Skin of body (tissue), 2 donors: ENCODE data around the gene HSF4. TPM values are rescaled to one million over a fixed set of nuclear protein-coding genes. Genes with fewer than 3 reads are reported as not detected.
"Not testable (repeated sequence)": the region's sequence is repeated elsewhere in the genome, so short reads cannot be mapped to it uniquely, and the experiment has no call there.

Source experiments
- DNase-seq: peaks from one replicate; lab custom pipeline; 2025; lab: John Stamatoyannopoulos, UW
- total RNA-seq: library from RNA; depleted of rRNA; stranded (reverse); fragments of >200 nt; gene quantifications from one replicate; pipeline ENCODE4 v1.2.3, GENCODE V29; 2014

Gene HSF4, protein sequence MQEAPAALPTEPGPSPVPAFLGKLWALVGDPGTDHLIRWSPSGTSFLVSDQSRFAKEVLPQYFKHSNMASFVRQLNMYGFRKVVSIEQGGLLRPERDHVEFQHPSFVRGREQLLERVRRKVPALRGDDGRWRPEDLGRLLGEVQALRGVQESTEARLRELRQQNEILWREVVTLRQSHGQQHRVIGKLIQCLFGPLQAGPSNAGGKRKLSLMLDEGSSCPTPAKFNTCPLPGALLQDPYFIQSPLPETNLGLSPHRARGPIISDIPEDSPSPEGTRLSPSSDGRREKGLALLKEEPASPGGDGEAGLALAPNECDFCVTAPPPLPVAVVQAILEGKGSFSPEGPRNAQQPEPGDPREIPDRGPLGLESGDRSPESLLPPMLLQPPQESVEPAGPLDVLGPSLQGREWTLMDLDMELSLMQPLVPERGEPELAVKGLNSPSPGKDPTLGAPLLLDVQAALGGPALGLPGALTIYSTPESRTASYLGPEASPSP
- total RNA-seq, result 14.3 TPM

- no peak for DNase-seq
Observed at GRCh38 chr16:67164599-67165061, at the start of gene HSF4. HSF4 (plus strand) TSS chr16:67164745; CDS start chr16:67164812, 67 bp downstream.

DNA sequence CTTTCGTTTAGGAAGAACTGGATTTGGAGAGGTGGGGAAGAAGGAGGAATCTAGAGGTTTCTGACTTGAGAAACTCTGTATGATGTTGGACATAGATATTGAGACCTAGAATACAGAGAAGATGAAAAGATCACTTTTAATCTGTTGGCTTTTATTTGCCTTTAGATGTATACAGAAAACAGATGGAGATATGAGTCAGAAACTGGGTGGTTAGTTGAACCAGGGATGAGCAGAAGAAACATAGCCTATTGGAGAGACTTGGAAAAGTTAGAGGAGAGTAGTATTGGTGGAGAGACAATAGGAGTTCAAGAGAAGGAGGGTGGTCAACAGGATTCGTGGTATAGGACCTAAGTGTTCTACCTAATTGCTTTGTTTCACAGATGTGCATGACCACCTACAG lies 49.8 kb upstream of the HSF4 start:
- DNase-seq, result no peak

- no peak for DNase-seq
Observed at GRCh38 chr16:67115639-67116038, 48.9 kb upstream of the HSF4 start.

DNA sequence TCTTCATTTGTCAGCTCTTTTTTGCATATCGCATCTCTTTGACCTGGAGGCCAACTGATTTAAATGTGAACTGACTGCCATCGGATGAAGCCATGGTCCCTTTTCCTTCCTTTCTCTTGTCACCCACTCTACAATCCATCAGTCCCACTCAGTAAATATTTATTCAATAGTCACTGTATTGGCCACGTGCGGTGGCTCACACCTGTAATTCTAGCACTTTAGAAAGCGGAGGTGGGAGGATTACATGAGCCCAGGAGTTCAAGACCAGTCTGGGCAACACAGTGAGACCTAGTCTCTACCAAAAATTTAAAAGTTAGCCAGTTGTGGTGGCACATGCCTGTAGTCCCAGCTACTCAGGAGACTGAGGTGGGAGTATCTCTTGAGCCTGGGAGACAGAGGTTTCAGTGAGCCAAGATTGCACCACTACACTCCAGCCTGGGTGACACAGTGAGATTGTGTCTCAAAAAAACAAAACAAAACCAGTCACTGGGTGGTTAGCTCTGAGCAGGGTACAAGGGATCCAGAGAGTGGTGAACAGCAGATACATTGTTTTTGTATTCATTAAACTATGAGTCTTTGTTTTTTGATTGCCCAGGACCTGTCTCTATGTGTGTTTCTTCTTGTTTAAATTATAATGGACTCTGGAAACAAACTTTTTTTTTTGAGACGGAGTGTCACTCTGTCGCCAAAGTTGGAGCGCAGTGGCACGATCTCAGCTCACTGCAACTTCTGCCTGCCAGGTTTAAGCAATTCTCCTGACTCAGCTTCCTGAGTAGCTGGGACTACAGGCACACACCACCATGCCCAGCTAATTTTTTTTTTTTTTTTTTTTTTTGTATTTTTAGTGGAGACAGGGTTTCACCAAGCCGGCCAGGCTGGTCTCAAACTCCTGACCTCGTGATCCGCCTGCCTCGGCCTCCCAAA lies 47.9 kb upstream of the HSF4 start:
- no peak for DNase-seq

- no peak for DNase-seq
Observed at GRCh38 chr16:67117716-67118115, 46.8 kb upstream of the HSF4 start.

GRCh38 chr16:67120025-67120424 lies 44.5 kb upstream of the HSF4 start:
- DNase-seq, result no peak

GRCh38 chr16:67122799-67123198 lies 41.7 kb upstream of the HSF4 start:
- DNase-seq, result not testable (repeated sequence)

DNA sequence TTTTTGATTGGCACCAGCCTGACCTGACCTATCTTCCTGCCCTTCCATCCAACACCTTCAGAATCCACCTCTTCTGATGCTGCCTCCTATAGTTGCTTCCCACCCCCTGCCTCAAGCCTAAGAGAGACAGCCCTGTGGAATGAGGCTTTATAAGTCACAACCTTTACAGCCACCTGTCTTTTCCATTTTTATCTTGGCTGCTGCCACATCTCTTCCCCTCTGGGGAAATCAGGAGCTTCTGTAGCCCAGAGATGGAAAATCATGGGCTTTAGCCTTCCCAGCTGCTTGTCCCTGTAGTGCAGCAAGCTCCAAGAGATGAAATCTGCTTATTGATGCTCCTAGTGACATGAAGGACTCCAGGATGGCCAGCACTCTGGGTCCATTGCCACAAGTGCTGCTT lies 36.1 kb upstream of the HSF4 start:
- DNase-seq, result no peak

DNA sequence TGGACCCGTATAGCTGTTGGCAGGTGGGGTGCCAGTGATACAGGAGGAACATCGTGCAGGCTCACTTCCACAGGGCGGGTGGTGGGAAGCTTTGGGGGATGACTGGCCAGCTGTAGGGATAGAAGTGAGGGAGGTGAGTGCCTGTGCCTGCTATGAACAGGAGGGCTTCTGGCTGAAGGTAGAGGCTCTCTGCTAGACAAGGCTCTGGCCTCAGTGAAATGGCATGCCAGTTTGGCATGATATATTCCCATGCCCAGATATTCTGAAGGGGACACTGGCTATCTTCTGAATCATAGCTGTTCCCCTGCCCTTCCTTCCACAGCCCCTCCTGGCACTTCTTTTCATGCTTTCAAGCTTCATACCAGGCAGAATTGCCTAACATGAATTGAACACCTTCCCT lies 35.7 kb upstream of the HSF4 start:
- no peak for DNase-seq

- no peak for DNase-seq
Observed at GRCh38 chr16:67129422-67129821, 35.1 kb upstream of the HSF4 start.

- no peak for DNase-seq
Observed at GRCh38 chr16:67137605-67138004, 26.9 kb upstream of the HSF4 start.

- no peak for DNase-seq
Observed at GRCh38 chr16:67141391-67141790, 23.2 kb upstream of the HSF4 start.

DNA sequence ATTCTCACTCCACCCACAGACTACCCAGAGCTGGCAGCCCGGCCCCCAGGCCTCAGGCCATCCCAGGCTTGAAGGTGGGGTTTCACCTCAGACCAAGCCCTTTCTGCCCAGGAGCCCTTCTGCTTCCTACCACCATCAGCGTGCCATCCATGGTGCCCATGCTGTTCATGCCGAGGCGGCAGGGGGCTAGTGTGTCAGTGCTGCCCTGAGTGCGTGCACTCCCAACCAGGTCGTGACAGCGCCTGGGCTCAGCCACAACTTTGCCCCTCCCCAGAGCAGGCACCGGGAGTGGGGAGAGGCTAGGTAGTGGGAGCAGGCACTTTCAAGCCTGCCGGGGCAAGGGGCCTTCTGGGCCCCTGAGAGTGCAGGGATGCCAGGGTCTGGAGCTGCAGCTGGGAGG lies 22.2 kb upstream of the HSF4 start:
- no peak for DNase-seq

DNA sequence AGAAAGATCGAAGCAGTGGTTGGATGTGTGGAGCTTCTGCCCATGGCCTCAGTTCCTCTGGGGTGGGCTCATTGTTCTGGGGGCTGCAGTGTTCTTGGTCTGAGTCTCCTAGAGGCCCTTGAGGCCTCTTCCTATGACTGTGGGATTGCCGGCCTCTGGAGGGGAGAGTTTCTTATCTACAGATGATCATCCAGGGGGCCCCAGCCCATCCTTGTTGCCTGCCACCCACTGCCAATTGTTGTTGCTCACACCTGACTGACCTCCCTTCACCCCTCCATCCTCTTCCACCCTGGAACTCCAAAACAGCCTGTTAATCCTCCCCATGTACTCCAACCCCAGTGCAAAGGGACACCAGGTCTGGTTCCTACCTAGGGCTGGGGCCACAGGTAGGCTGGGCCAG lies 19.6 kb upstream of the HSF4 start:
- DNase-seq, result no peak

DNA sequence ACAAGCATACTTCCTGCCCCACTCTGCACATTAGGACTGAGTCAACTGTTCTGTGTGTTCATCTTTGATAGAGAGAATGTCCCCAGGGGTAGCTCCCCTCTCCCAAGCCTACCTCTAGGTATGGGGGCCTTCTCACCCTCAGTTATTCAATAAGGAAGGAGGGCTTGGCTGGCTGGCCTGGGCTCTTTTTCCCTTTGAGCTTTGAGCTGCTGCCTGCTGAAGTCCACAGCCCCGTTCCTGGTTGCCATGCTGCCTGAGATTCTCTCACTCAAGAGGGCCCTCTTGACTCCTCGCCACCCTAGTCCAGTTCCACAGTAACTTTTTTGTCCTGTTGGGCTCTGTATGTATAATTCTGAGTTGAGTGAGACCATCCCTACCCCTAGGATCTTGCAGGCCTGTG lies 18.8 kb upstream of the HSF4 start:
- DNase-seq, result no peak

DNA sequence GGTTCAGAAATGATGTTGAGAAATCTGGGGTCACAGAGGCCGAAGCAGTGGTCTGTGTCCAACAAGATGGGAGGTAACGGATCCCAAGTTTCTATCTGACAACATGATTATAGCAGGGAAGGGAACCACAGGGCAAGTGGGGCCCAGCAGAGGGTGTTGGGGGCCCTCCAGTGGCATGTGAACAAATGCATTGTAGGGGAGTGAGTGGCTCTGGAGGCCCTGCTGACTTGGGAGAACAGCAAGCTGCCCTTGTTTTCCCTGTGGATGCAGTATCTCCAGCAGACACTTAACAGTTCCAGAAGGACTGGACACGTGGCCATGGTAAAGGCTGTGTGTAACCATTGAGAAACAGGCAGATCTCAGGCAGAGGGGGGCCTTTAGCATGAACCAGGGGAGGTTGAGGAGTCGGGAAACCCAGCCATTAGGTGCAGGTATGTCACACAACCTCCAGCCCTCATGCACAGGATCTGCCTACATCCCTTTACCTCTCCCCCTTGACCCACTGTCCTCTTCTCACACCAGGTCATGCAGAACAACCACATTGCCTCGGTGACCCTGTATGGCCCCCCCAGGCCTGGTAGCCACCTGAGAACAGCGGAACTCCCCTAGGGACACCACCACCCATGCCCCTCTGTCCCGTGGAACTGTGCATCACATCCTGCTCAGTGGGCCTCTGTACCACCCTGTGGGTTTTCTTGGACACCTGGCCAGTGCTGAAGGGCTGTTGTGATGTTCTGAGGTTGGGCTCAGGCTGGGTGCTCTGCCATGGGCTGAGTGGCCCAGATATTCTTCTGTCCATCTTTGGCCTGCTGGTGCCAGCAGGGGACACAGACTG lies 17.8 kb upstream of the HSF4 start:
- no peak for DNase-seq

DNA sequence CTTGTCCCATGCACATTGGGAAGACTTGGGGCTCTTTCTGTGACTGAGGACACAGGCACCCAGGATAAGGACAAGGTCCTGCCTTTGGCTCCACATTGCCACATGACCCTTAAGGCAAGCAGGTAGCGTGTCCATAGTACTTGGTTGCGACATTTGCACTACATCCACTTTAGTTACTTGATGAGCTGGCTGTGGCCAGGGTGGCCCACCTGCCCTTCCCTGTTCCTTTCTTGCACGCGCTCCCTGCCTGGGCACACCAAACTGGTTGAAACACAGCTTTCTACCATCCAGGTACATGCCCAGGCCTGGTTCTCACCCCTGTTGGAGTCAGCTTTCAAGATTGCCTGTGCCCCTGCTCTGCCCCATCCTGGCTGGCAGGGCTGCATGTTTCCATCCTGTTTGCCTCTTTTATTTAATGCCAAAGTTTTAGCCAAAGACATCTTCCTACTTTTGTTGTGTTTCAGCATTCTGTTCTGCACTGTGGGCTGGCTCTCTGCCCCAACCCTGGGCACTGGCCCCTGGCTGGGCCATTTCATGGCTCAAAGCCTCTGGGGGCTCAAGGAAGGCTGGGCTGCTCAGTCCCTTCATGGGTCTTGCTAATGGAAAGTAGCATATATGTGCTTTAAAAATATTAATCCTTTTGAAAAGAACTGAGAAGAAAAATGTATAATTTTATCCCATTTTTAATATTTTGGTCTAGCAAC lies 17.0 kb upstream of the HSF4 start:
- no peak for DNase-seq

GRCh38 chr16:67148221-67148620 lies 16.3 kb upstream of the HSF4 start:
- no peak for DNase-seq

GRCh38 chr16:67148656-67149275 lies 15.8 kb upstream of the HSF4 start:
- DNase-seq, result no peak
